SK-N-MC (cell line): ENCODE measurements around the gene FAM136A.

Experiments
- EZH2 ChIP-seq: fragments of 200-600 bp; sonication (generic); IDR thresholded peaks from one replicate; pipeline ENCODE4 v1.6.1; 2017; ENCODE audit warnings: antibody characterized with exemption
- FOXP2 ChIP-seq: optimal IDR thresholded peaks from 2 replicates; pipeline ENCODE3; 2011; ENCODE audit warnings: mild to moderate bottlenecking, moderate library complexity; ENCODE audit not compliant: insufficient read depth; ENCODE audit errors: extremely low read length, control extremely low read depth
- POLR2AphosphoS5 ChIP-seq: IDR thresholded peaks from 2 replicates; pipeline ENCODE4 v1.6.1; 2012; ENCODE audit warnings: mild to moderate bottlenecking, low read depth, low read length, borderline replicate concordance

DNA sequence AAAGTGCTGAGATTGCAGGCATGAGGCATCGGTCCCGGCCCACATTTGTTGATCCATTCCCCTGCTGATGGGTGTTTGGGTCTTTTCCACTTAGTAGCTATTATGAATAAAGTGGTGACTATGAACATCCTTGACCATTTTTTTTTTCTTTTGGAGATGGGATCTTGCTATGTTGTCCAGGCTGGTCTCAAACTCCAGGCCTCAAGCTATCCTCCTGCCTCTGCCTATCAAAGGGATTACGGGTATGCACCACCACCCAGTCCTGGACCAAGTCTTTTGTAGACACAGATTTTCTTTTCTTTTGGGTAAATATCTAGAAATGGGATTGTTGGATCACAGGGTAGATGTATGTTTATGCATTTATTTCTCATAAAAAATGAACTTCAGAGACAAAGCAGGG is 1.3 kb upstream of the FAM136A start:
- TF ChIP-seq EZH2 (no peak), POLR2AphosphoS5 (no peak), FOXP2 (no peak)
